HPDE6-E6E7 (cell line): ENCODE results near the gene CLPTM1.
A peak's percentile ranks its signal among the peaks of the same experiment; 100 is the strongest.
"Not testable (repeated sequence)": the region's sequence is repeated elsewhere in the genome, so short reads cannot be mapped to it uniquely, and the experiment has no call there.

ENCODE experiments used
- DNase-seq: peaks from one replicate; pipeline ENCODE4 v3.0.0; 2011; ENCODE audit warnings: missing footprints; ENCODE audit errors: extremely low spot score

The CLPTM1 gene

DNA sequence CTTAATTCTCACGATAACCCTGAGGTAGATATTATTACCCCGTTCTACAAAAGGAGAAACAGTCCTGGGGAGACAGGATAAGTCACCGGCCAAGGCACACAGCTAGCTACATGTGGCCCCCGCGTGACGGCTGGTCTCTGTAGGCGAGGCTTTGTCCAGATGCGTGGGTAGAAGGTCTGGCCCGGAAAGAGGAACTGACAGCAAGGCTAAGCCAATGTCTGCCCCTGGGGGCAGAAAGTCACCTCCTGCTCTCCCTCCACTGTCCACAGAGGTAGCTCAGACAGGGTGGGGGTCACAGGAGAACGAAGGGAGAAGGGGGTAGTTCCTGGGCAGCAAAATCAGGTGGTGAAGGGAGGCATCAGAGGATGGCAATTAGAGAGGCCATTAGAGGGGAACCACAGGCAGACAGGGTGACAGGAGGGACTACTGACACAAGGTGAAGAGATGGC, 11.4 kb upstream of the CLPTM1 start:
- no peak for DNase-seq

DNA sequence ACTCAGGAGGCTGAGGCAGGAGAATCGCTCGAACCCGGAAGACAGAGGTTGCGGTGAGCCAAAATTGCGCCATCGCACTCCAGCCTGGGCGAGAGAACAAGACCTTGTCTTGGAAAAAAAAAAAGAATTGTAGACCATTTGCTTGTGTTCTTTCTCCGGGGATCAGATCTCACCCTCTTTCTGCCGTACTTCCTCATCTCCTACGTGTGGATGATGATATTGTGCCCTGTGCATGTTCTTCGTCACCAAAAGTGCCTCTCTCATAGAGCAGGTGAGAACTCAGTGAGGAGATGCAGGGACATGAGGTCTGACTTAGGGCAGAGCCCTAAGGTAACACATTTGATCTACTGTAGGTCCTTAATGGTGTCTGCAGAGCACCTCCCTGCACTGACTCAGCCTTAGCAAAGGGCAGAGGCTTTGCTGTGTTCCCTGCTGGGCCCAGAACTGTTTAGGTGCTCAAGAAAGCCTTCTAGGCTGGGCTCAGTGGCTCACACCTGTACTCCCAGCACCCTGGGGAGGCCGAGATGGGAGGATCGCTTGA, 8.1 kb upstream of the CLPTM1 start:
- DNase-seq = no peak

DNA sequence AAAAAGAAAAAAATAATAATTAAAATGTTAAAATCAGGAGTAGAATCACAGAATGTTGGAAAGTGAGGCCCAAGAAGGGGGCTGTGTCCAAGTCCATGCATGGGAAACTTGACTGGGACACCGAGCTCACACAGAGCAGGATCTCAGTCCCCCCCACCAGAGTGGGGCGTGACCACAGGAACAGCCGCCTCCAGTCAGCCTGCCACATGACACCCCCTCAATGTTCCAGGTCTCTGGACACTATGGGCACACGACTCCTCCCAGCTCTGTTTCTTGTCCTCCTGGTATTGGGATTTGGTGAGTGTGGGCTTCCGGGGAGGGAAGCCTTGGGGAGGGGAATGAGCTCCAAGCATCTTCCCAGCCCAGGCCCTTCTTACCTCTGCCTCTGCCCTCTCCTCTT, 6.9 kb upstream of the CLPTM1 start:
- no peak for DNase-seq

DNA sequence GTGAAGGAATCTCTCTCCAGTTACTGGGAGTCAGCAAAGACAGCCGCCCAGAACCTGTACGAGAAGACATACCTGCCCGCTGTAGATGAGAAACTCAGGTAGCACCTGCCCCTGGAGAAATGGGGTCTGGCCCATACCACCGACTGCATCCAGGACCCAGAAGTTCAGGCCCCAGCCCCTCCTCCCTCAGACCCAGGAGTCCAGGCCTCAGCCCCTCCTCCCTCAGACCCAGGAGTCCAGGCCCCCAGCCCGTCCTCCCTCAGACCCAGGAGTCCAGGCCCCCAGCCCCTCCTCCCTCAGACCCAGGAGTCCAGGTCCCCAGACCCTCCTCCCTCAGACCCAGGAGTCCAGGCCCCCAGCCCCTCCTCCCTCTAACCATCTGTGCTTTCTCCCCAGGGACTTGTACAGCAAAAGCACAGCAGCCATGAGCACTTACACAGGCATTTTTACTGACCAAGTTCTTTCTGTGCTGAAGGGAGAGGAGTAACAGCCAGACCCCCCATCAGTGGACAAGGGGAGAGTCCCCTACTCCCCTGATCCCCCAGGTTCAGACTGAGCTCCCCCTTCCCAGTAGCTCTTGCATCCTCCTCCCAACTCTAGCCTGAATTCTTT, 6.3 kb upstream of the CLPTM1 start:
- no peak for DNase-seq

DNA sequence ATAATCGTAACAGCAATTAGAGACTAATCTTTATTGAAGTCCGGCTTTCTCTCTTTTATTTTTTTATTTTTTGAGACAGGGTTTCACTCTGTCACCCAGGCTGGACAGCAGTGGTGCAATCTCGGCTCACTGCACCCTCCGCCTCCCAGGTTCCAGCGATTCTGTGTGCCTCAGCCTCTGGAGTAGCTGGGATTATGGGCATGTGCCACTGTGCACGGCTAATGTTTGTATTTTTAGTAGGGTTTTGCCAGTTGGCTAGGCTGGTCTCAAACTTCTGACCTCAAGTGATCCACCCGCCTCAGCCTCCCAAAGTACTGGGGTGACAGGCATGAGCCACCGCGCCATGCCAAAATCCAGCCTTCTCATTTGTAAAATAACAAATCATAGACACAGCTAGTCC, 5.6 kb upstream of the CLPTM1 start:
- DNase-seq = no peak

DNA sequence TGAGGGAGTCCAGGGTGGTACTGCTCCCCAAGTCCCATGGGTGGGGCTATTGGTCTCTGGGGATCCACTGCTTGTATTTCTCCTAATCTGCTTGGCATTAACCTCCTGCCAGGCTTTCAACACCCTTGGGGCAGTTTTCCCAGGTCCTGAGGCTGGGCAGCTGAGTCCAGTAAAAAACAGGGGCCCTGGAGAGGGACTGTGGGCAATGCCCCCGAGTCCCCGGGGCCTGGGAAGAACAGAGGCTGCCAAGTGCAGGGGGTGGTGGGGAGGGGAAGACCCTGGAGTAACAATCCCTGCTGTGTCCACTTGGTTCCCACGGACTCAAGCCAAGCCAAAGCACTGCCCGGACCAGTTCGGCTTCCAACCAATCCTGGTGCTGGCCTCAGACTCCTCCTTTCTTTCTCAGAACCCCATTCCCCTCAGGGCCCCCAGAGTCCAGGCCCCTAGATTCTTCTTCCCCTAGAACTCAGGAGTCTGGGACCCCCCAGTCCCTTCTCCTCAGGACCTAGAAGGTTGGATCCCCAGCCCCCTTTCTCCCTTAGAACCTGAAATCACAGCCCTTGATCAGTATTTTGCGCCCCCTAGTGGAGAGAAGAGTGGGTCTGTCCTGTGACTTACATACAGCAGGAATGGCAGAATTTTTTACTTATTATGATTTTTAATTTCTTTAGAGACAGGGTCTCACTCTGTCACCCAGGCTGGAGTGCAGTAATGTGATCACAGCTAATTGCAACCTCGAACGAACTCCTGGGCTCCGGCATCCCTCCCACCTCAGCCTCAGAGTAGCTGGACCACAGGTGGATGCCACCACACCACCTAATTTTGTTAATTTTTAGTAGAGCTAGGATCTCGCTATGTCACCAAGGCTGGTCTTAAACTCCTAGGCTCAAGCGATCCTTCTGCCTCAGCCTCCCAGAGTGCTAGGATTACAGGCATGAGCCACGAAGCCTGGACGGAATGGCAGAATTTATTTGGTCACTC, 3.7 kb upstream of the CLPTM1 start:
- peak; percentile 73 for DNase-seq

DNA sequence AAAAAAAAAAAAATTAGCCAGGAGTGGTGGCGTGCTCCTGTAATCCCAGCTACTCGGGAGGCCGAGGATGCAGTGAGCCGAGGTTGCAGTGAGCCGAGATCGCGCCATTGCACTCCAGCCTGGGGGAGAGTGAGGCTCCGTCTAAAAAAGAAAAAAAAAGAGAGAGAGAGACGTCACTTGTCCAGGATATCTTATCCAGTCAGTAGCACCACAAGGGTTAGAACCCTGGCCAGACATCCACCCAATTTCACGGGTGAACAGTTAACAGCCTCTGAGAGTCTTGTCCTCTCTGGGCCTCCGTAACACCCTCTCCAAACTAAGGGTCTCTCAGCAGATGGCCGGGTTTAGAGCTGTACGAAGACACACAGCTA, 917 bp upstream of the CLPTM1 start:
- no peak for DNase-seq

DNA sequence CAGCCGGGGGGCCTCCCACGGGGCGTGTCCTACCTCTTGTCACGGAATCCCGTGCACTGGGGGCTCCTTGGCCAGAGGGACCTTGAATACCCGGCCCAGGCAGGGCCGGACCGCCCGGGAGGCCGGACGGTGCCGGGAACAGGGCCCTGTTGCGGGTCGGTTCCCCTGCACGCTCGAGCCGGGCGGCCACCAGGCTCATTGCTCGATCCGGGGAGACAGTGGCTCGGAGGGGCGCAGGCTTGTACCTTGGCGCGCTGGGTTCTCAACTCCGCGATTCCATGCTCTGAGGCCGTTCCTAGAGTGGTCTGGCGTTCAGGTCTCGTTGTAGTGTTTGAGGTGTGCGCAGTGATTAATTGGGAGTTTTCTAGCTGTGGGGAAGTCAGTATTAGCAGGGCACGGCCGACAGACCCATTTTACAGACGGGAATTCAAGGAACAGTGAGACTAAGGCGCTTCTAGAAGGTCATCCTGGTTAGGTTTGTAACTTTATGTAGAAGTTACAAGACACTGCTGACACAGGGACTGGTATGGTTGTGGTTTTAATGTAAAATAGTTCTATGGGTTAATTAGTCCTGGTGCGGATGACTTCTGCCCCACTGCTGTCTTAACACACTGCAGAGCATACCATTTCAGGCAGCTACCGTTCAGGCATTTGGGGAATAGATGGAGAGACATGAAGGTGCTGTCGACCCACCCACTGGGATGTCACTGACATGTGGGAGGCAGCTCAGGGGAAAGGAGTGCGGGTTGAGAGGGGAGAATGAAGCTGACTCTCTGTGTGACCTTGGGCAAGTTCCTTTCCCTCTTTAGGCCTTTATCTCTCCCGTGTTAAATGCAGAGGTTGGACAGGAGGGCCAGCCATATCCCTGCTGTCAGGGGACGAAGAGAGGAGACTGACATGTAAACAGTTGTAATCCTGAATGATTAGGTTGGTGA, 592 bp downstream of the CLPTM1 start:
- no peak for DNase-seq

DNA sequence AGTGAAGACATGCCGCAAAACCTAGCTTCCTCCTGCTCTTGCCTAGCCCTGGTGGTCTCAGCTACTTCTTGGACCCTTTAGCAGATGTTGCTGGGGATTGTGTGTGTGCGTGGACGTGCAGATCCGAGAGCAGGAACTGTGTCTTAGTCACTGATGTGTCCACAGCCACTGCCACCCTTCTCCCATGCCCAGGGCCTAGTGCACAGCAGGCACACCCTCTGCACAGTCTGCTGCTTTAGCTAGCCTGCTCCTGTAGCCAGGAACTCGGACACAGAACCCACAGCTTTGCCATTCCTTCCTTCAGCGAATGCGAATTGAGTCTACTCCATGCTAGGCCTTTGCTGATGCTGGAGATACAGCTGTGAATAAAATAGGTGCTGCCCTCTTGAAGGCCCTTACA, 2.3 kb downstream of the CLPTM1 start:
- DNase-seq = no peak

DNA sequence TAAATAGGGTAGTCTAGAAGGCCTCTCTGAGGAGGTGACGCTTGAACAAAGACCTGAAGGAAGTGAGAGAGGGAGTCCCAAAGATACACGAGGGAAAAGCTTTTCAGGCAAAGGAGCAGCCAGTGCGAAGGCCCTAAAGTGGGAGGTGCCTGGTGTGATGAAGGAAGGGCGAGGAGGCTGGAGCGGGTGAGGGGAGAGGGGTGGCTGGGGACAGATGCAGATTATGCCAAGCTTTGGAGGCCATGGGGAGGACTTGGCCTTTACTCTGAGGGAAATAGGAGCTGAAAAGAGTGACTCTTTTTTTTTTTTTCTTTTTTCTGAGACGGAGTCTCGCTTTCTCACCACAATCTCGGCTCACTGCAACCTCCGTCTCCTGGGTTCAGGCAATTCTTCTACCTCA, 2.9 kb downstream of the CLPTM1 start:
- no peak for DNase-seq

DNA sequence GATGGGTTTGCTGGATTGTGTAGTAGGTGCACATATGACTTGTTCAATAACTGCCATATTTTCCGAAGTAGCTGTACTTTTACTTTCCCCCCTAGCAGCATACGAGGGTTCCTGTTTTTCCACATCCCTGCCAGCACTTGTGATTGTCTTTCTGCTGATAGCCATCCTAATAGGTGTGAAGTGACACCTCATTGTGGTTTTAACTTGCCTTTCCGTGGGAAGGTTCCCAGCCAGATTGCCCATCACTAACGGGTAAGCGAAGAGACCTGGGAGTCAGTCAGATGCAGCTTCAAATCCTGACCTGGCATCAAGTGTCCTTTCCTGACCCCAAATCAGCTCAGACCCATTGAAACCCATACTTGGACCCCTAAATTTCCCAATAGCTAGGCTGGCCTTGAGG, 4.5 kb downstream of the CLPTM1 start:
- DNase-seq = no peak

DNA sequence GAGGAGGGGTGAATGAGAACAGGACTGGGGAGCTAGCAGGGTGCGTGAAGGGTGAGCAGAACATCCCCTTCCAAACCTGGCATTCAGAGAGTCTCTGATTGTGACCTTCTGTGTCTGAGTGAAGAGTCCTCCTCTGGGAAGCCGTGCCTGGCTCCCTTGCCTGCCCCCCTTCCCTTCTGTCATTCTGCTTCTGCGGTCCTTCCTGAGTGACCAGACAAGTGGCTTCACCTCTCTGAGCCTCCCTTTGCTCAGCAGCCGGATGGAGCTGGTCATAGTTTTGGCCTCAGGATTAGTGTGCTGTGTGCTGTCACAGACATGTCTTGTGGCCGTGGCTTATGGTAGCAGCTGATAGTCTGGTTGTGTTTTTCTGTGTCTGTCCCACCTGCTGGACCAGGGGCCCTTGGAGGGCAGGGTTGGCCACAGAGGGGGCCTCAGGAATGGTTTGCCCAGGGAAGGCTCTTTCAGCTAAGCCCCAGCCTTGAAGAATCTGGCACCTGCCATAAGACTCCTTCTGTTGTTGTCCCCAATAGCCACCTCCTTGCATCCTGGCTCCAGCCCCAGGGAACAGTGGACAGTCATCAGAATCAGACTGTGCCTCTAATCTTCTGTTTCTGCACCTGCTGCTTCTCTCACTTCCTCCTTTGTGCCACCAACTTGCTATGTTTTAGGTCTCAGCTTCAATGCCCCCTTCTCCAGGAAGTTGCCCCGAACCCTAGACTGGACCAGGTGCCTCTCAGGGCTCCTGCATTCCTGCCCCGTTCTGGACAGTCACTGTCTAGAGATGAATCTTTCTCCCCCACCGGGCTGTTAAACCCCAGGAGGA, 5.9 kb downstream of the CLPTM1 start:
- DNase-seq = no peak

DNA sequence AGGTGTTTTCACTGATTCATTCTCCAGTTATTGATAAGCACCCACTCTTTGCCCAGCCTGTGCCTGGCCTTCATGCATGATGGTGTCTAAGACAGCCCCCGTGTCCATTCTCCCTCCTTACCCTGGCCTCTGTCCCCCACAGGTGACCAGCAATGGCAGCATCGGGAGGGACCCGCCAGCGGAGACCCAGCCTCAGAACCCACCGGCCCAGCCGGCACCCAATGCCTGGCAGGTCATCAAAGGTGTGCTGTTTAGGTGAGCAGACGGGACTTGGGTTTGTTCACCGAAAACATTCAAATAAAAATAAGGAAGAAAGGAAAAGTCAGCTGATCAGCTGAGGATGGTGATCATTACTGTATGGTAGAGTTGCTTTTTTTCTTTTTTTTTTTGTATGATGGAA, 6.6 kb downstream of the CLPTM1 start:
- DNase-seq = no peak

DNA sequence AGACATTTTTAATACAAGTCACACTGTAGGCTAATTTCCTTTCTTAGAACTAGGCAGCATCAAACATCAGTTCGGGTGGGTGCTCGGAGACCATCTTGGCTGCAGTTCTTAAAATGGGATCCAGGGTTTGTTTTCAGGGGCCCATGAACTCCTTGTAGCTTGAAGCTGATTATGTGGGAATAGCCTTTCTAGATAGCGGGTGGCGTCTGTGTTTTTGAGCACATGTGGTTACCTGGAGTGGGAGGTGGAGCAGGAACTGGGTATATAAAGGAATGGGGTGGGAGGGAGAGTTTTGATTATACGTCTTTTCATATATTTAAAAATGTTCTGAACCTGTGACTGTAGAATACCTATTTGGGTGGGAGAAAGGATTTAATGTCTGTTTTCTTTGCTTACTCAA, 12.9 kb downstream of the CLPTM1 start:
- DNase-seq = no peak

DNA sequence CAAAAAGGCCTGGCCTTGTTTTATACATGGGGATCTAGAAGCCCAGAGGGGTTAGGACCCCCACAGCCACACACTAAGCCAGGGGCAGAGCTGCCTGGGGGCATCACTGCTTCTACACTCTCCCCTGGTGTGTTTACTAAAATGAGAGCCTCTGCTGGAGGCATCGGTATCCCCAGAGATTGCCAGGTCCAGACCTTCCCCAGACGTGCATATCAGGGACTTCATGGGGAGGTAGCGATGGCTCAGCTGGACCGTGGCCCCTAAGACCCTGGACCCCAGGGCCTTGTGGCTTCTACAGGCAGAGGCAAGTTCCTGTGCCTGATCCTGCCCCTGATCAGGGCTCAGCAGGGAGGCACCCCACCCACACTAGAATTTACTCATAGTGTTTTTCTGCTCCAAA, 13.5 kb downstream of the CLPTM1 start:
- DNase-seq = no peak

DNA sequence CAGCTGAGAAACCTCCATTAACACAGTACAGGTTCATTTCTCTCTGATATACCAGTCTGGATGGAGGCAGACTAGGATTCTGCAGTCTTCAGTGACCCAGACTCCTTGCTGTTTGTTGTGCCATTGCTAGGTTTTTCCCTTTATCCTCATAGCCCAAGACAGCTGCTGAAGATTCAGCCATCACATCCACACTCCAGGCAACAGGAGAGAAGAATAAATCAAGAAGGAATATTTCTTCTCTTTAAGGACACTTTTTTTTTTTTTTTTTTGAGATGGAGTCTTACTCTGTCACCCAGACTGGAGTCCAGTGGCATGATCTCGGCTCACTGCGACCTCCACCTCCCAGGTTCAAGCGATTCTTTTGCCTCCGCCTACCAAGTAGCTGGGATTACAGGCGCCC, 14.3 kb downstream of the CLPTM1 start:
- DNase-seq = no peak

DNA sequence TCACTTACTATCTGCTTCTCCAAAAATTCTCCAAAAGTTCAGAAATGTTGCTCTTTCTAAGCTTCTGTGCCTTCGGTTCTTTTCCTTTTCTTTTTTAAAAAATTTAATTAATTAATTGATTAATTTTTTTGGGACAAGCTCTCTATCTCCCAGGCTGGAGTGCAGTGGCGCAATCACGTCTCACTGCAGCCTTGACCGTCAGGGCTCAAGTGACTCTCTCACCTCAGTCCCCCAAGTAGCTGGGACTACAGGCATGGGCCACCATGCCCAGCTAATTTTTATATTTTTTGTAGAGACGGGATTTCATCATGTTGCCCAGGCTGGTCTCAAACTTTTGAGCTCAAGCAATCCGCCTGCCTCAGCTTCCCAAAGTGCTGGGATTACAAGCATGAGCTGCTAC, 16.3 kb downstream of the CLPTM1 start:
- not testable (repeated sequence) for DNase-seq

DNA sequence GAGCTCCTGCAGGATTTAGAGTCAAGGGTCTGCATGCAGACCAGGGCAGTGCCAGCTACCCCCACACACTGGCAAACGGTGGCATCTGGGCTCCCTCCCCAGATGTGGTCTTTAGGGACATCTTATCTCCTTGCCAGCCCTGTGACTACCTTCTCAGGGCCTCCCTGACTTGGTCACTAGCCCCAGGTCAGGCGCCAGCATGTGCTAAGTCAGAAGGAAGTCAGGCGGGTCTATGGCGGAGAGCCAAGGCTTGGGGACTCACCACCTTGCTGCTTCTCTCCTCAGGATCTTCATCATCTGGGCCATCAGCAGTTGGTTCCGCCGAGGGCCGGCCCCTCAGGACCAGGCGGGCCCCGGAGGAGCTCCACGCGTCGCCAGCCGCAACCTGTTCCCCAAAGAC, 17.6 kb downstream of the CLPTM1 start:
- DNase-seq = no peak

DNA sequence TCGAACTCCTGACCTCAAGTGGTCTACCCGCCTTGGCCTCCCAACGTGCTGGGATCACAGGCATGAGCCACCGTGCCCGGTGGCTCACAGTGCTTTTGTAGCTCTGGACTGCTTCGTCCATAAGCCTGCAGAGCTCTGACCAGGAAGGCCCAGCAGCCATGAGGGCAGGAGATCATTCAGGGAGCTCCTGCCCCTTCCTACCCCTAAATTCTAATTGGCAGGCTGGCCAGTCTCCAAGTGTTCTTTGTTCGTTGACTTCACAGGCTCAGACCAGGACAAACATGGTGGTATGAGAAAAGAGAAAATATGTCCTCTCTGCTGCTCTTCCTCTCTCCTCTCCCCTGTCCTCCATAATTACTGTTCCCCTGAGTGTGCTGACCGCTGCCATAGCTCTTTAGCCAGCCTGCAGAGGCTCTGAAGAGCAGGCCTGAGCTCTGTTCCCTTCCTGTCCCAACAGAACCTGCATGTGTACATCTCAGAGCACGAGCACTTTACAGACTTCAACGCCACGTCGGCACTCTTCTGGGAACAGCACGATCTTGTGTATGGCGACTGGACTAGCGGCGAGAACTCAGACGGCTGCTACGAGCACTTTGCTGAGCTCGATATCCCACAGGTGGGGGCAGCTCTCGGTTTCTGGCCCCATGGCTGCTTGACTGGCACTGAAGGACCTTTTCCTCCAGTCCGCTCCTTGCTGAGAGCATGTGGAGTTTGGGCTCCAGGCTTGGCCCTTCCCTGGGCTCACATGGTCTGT, 19.0 kb downstream of the CLPTM1 start:
- no peak for DNase-seq

DNA sequence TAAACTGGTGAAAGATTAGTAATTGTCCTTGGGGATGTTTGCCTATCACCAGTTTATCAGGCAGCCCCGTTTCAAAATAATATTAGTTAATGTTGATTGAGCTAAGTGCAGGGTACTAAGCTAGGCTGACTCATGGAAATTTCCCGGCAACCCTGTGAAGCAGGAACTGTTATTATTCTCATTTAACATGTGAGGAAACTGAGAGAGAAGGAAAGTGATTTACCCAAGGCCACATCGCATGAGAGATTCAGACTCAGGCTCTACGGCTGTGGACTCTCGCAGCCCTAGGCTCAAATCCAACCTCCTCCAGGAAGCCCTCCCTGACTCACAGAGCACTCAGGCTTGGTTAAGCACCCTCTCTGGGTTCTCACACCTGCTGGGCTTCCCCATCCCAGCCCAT, 19.7 kb downstream of the CLPTM1 start:
- no peak for DNase-seq
